ENCODE results near the gene TMEM184A. TPM values are rescaled to one million over a fixed set of nuclear protein-coding genes. Genes with fewer than 3 reads are reported as not detected.
A peak's percentile ranks its signal among the peaks of the same experiment; 100 is the strongest.

The TMEM184A gene
- total and polyA plus RNA-seq, 2 experiments from 2014 or later: 0.18 to 0.66 TPM

DNA sequence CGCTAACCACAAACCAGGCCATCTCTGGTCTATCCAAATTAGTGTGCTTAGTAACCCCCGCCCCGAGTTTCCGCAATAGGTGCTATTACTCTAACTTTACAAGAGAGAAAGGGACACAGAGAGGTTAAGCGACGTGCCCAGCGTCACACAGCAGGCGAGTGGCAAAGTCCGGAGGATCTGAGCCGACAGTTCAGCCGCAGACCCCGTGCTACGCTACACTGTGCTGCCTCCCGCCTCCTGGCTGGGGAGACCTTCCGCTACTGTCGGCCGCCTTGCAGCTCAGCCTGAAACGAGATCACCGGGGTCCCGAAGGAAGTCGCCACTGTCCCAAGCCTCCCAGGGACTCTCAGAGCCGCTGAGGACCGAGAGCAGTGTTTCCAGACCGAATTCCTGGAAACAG, 52.6 kb downstream of the TMEM184A start:
- Mint-ChIP-seq H3K36me3 (ENCODE audit: low read depth) (peaks cover 35% of the 10 kb centered on the region), H3K4me1 (peaks cover 17% of the 10 kb centered on the region), H3K4me3 (peak overlapping the region; percentile 95), H3K27me3 (ENCODE audit: insufficient read depth, low read depth, poor library complexity) (peaks cover 19% of the 10 kb centered on the region), H3K9me3 (no peaks in the 10 kb centered on the region), H3K27ac (peak overlapping the region; percentile 80; the same call in 1 of the 2 replicates)
- no peaks in the 10 kb centered on the region for H3K27me3 ChIP-seq (ENCODE audit: insufficient read depth)
- peaks cover 35% of the 10 kb centered on the region for H3K79me2 ChIP-seq (replicated peaks; ENCODE audit: insufficient read depth)
- peak overlapping the region; percentile 90 for H3K4me3 ChIP-seq
- no peak for TF ChIP-seq POLR2AphosphoS5 (IDR thresholded peaks at IDR 0.05; ENCODE audit: low read depth)
- TF ChIP-seq EZH2phosphoT487 (IDR thresholded peaks at IDR 0.05; ENCODE audit: unreplicated experiment): no peak
- TF ChIP-seq ZNF331 (CRISPR knock-in tag; IDR thresholded peaks at IDR 0.05; ENCODE audit: low read depth): no peak
- TF ChIP-seq ZNF114 (CRISPR knock-in tag; IDR thresholded peaks at IDR 0.05): no peak
- TF ChIP-seq NANOG (IDR thresholded peaks at IDR 0.05; ENCODE audit: borderline replicate concordance): no peak
- TF ChIP-seq STAT1 (IDR thresholded peaks at IDR 0.05; ENCODE audit: unreplicated experiment): no peak
- TF ChIP-seq EZH2 (IDR thresholded peaks at IDR 0.05; ENCODE audit: low read depth, unreplicated experiment): no peak
- TF ChIP-seq, protein P1, sequence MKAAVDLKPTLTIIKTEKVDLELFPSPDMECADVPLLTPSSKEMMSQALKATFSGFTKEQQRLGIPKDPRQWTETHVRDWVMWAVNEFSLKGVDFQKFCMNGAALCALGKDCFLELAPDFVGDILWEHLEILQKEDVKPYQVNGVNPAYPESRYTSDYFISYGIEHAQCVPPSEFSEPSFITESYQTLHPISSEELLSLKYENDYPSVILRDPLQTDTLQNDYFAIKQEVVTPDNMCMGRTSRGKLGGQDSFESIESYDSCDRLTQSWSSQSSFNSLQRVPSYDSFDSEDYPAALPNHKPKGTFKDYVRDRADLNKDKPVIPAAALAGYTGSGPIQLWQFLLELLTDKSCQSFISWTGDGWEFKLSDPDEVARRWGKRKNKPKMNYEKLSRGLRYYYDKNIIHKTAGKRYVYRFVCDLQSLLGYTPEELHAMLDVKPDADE (IDR thresholded peaks at IDR 0.05): no peak
- TF ChIP-seq, protein P2, sequence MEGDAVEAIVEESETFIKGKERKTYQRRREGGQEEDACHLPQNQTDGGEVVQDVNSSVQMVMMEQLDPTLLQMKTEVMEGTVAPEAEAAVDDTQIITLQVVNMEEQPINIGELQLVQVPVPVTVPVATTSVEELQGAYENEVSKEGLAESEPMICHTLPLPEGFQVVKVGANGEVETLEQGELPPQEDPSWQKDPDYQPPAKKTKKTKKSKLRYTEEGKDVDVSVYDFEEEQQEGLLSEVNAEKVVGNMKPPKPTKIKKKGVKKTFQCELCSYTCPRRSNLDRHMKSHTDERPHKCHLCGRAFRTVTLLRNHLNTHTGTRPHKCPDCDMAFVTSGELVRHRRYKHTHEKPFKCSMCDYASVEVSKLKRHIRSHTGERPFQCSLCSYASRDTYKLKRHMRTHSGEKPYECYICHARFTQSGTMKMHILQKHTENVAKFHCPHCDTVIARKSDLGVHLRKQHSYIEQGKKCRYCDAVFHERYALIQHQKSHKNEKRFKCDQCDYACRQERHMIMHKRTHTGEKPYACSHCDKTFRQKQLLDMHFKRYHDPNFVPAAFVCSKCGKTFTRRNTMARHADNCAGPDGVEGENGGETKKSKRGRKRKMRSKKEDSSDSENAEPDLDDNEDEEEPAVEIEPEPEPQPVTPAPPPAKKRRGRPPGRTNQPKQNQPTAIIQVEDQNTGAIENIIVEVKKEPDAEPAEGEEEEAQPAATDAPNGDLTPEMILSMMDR (conservative IDR thresholded peaks at IDR 0.05; ENCODE audit: low read depth in 2 of 2): no peak
- TF ChIP-seq JUNB (IDR thresholded peaks at IDR 0.05; ENCODE audit: unreplicated experiment): no peak
- TF ChIP-seq, protein P3, sequence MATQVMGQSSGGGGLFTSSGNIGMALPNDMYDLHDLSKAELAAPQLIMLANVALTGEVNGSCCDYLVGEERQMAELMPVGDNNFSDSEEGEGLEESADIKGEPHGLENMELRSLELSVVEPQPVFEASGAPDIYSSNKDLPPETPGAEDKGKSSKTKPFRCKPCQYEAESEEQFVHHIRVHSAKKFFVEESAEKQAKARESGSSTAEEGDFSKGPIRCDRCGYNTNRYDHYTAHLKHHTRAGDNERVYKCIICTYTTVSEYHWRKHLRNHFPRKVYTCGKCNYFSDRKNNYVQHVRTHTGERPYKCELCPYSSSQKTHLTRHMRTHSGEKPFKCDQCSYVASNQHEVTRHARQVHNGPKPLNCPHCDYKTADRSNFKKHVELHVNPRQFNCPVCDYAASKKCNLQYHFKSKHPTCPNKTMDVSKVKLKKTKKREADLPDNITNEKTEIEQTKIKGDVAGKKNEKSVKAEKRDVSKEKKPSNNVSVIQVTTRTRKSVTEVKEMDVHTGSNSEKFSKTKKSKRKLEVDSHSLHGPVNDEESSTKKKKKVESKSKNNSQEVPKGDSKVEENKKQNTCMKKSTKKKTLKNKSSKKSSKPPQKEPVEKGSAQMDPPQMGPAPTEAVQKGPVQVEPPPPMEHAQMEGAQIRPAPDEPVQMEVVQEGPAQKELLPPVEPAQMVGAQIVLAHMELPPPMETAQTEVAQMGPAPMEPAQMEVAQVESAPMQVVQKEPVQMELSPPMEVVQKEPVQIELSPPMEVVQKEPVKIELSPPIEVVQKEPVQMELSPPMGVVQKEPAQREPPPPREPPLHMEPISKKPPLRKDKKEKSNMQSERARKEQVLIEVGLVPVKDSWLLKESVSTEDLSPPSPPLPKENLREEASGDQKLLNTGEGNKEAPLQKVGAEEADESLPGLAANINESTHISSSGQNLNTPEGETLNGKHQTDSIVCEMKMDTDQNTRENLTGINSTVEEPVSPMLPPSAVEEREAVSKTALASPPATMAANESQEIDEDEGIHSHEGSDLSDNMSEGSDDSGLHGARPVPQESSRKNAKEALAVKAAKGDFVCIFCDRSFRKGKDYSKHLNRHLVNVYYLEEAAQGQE (IDR thresholded peaks at IDR 0.05; ENCODE audit: unreplicated experiment): no peak
- TF ChIP-seq CREB1 (CRISPR knock-in tag; IDR thresholded peaks at IDR 0.05; ENCODE audit: low read depth): no peak
- TF ChIP-seq, protein P4, sequence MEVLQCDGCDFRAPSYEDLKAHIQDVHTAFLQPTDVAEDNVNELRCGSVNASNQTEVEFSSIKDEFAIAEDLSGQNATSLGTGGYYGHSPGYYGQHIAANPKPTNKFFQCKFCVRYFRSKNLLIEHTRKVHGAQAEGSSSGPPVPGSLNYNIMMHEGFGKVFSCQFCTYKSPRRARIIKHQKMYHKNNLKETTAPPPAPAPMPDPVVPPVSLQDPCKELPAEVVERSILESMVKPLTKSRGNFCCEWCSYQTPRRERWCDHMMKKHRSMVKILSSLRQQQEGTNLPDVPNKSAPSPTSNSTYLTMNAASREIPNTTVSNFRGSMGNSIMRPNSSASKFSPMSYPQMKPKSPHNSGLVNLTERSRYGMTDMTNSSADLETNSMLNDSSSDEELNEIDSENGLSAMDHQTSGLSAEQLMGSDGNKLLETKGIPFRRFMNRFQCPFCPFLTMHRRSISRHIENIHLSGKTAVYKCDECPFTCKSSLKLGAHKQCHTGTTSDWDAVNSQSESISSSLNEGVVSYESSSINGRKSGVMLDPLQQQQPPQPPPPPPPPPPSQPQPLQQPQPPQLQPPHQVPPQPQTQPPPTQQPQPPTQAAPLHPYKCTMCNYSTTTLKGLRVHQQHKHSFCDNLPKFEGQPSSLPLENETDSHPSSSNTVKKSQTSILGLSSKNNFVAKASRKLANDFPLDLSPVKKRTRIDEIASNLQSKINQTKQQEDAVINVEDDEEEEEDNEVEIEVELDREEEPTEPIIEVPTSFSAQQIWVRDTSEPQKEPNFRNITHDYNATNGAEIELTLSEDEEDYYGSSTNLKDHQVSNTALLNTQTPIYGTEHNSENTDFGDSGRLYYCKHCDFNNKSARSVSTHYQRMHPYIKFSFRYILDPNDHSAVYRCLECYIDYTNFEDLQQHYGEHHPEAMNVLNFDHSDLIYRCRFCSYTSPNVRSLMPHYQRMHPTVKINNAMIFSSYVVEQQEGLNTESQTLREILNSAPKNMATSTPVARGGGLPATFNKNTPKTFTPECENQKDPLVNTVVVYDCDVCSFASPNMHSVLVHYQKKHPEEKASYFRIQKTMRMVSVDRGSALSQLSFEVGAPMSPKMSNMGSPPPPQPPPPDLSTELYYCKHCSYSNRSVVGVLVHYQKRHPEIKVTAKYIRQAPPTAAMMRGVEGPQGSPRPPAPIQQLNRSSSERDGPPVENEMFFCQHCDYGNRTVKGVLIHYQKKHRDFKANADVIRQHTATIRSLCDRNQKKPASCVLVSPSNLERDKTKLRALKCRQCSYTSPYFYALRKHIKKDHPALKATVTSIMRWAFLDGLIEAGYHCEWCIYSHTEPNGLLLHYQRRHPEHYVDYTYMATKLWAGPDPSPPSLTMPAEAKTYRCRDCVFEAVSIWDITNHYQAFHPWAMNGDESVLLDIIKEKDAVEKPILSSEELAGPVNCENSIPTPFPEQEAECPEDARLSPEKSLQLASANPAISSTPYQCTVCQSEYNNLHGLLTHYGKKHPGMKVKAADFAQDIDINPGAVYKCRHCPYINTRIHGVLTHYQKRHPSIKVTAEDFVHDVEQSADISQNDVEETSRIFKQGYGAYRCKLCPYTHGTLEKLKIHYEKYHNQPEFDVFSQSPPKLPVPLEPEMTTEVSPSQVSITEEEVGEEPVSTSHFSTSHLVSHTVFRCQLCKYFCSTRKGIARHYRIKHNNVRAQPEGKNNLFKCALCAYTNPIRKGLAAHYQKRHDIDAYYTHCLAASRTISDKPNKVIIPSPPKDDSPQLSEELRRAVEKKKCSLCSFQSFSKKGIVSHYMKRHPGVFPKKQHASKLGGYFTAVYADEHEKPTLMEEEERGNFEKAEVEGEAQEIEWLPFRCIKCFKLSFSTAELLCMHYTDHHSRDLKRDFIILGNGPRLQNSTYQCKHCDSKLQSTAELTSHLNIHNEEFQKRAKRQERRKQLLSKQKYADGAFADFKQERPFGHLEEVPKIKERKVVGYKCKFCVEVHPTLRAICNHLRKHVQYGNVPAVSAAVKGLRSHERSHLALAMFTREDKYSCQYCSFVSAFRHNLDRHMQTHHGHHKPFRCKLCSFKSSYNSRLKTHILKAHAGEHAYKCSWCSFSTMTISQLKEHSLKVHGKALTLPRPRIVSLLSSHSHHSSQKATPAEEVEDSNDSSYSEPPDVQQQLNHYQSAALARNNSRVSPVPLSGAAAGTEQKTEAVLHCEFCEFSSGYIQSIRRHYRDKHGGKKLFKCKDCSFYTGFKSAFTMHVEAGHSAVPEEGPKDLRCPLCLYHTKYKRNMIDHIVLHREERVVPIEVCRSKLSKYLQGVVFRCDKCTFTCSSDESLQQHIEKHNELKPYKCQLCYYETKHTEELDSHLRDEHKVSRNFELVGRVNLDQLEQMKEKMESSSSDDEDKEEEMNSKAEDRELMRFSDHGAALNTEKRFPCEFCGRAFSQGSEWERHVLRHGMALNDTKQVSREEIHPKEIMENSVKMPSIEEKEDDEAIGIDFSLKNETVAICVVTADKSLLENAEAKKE (CRISPR knock-in tag; IDR thresholded peaks at IDR 0.05): no peak
- no peaks in the 10 kb centered on the region; the same call in 1 of the 2 replicates for H4K20me1 ChIP-seq (replicated peaks; ENCODE audit: insufficient read depth)
- peaks cover 4% of the 10 kb centered on the region; the same call in 1 of the 2 replicates for H3K36me3 ChIP-seq (ENCODE audit: insufficient read depth)
- H3K9me2 ChIP-seq (ENCODE audit: insufficient read depth): no peaks in the 10 kb centered on the region
- DNase-seq (ENCODE audit: low spot score) (no peak), ATAC-seq (no peak; the same call in 2 of the 3 replicates)
- no peak overlapping the region for H3K27ac ChIP-seq (ENCODE audit: low read depth)
- H3K4me1 ChIP-seq (ENCODE audit: insufficient read depth): no peaks in the 10 kb centered on the region; the same call in 1 of the 2 replicates
- peak overlapping the region; percentile 92 for H3K4me2 ChIP-seq
- H2AFZ ChIP-seq: no peak overlapping the region
- peaks cover 9% of the 10 kb centered on the region; the same call in 1 of the 2 replicates for H3F3A ChIP-seq (replicated peaks; ENCODE audit: low read depth)
